GM13977 (cell line): ENCODE results near the gene MTMR6.
A peak's percentile ranks its signal among the peaks of the same experiment; 100 is the strongest.

Experiments used
- DNase-seq: peaks from one replicate; pipeline ENCODE4 v3.0.0; 2012; ENCODE audit warnings: low spot score
- CTCF ChIP-seq: IDR thresholded peaks from 2 replicates; pipeline ENCODE4 v1.5.1; 2012; ENCODE audit warnings: mild to moderate bottlenecking, control low read depth; ENCODE audit not compliant: insufficient read depth; ENCODE audit errors: extremely low read depth, missing control alignments
- in situ Hi-C: fragments of 300-500 bp; cut with MboI; formaldehyde crosslinking; loops from one replicate; pipeline ENCODE4 v1.12.0; 2022; ENCODE audit warnings: low sequenced_read_pairs, low pct_unique_long_range_greater_than_20kb, mixed read lengths, inconsistent platforms; ENCODE audit not compliant: unreplicated experiment

MTMR6 gene

GRCh38 chr13:25310891-25311290 lies 23.6 kb upstream of the MTMR6 start:
- TF ChIP-seq CTCF: no peak
- in situ Hi-C loops: no loop called here

GRCh38 chr13:25306671-25307464 lies 19.6 kb upstream of the MTMR6 start:
- TF ChIP-seq CTCF: no peak
- no peak for DNase-seq
- in situ Hi-C loops: no loop called here

More at GRCh38 chr13:25310891-25311290, 23.6 kb upstream of the MTMR6 start:
- no peak for DNase-seq

GRCh38 chr13:25302121-25302520 lies 14.8 kb upstream of the MTMR6 start:
- TF ChIP-seq CTCF: no peak
- in situ Hi-C loops: no loop called here
- no peak for DNase-seq

GRCh38 chr13:25301347-25302113 lies 14.2 kb upstream of the MTMR6 start, which contains the start of gene NUP58:
Gene NUP58 (plus strand): TSS chr13:25301625. CDS start chr13:25301774, 149 bp downstream.
- peak; percentile 90 for DNase-seq
- no peak for TF ChIP-seq CTCF
- in situ Hi-C loops: no loop called here

- in situ Hi-C loops: no loop called here
- TF ChIP-seq CTCF: no peak
- no peak for DNase-seq
These were observed 13.6 kb upstream of the MTMR6 start for GRCh38 chr13:25300861-25301346.

- in situ Hi-C loops: no loop called here
- TF ChIP-seq CTCF: no peak
- DNase-seq: no peak
These were observed 8.4 kb upstream of the MTMR6 start for GRCh38 chr13:25295701-25296100.
